ENCODE data around the gene HGF. TPM values are rescaled to one million over a fixed set of nuclear protein-coding genes. Genes with fewer than 3 reads are reported as not detected.

The HGF gene
- total RNA-seq, 4 donors from 2014 or later = 1.2 to 2.2 (median 1.8) TPM

DNA sequence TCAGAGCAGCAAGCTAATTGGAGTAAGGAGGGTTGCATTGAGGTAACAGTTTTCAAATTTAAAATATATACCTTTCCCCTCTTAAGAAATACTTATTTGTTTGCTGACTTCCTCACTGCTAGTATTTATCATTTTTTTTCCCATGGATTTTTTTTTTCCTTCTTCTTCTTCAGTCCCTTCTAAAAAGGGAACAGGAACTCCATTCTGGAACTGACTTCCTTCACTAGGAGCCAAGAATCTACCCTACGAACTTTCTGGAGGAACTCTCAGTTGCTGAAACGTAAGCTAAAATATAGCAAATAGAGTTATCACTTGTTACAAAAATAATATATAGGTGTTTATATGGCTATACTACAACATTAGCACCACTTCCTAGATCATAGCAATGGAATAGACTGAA lies 95.4 kb downstream of the HGF start:
- no peaks in the 10 kb centered on the region for H3K4me1 ChIP-seq
- H3K36me3 ChIP-seq = no peaks in the 10 kb centered on the region
- no peak overlapping the region for H3K27ac ChIP-seq
- H3K4me3 ChIP-seq = no peak overlapping the region
- intact Hi-C loops (cut with DNase I; ENCODE audit: low total_unique reads) = no loop called here
- no peaks in the 10 kb centered on the region for H3K9me3 ChIP-seq
- WGBS, 2 donors (ENCODE audit: low coverage in 1 of 2) = 54 to 61% methylated on average over 2 of the region's 2 CpGs
- in situ Hi-C loops (cut with MboI; ENCODE audit: low pct_ligation_motif_present in 1 of 4, low pct_unique_long_range_greater_than_20kb in 1 of 4, low sequenced_read_pairs in 3 of 4) = no loop called here
- no peak for DNase-seq
- TF ChIP-seq POLR2AphosphoS5 (IDR thresholded peaks at IDR 0.05) (no peak), POLR2A (IDR thresholded peaks at IDR 0.05) (no peak), EP300 (IDR thresholded peaks at IDR 0.05; ENCODE audit: low read depth) (no peak), CTCF (IDR thresholded peaks at IDR 0.05) (no peak)
- H3K27me3 ChIP-seq = no peaks in the 10 kb centered on the region

DNA sequence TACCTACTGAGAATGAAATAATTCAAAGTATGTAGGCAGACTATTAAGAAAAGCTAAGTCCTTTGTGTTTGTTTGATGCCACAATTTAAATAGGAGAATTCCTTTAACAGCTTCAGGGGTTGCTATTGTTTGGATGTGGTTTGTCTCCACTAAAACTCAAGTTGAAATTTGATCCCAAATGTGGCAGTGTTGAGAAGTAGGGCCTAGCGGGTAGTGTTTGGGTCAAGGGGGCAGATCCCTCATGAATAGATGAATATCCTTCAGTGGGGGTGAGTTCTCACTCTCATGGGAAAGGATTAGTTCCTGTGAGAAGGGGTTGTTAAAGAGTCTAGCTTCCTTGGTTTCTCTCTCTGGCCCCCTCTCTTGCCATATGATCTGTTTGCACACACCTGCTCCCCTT lies 97.0 kb downstream of the HGF start:
- Histone ChIP-seq H3K9me3 (no peaks in the 10 kb centered on the region), H3K27ac (no peak overlapping the region), H3K4me1 (no peaks in the 10 kb centered on the region), H3K4me3 (no peak overlapping the region), H3K36me3 (no peaks in the 10 kb centered on the region), H3K27me3 (no peaks in the 10 kb centered on the region)
- TF ChIP-seq POLR2A (IDR thresholded peaks at IDR 0.05) = no peak
- TF ChIP-seq POLR2AphosphoS5 (IDR thresholded peaks at IDR 0.05) = no peak
- TF ChIP-seq EP300 (IDR thresholded peaks at IDR 0.05; ENCODE audit: low read depth) = no peak
- no peak for TF ChIP-seq CTCF (IDR thresholded peaks at IDR 0.05)
- WGBS, 2 donors (ENCODE audit: low coverage in 1 of 2) = 80 to 90% methylated on average over 1 of the region's 1 CpG
- in situ Hi-C loops (cut with MboI; ENCODE audit: low pct_ligation_motif_present in 1 of 4, low pct_unique_long_range_greater_than_20kb in 1 of 4, low sequenced_read_pairs in 3 of 4) (no loop called here), intact Hi-C loops (cut with DNase I; ENCODE audit: low total_unique reads) (no loop called here)
- no peak for DNase-seq

- no peaks in the 10 kb centered on the region for H3K4me1 ChIP-seq
- no peaks in the 10 kb centered on the region for H3K9me3 ChIP-seq
- in situ Hi-C loops (cut with MboI; ENCODE audit: low pct_ligation_motif_present in 1 of 4, low pct_unique_long_range_greater_than_20kb in 1 of 4, low sequenced_read_pairs in 3 of 4) = no loop called here
- 52 to 74% methylated on average over 3 of the region's 3 CpGs for WGBS, 2 donors (ENCODE audit: low coverage in 1 of 2)
- no peak overlapping the region for H3K27ac ChIP-seq
- no peak for TF ChIP-seq CTCF (IDR thresholded peaks at IDR 0.05)
- no peak for TF ChIP-seq EP300 (IDR thresholded peaks at IDR 0.05; ENCODE audit: low read depth)
- TF ChIP-seq POLR2AphosphoS5 (IDR thresholded peaks at IDR 0.05) = no peak
- TF ChIP-seq POLR2A (IDR thresholded peaks at IDR 0.05) = no peak
- DNase-seq = no peak
- no peaks in the 10 kb centered on the region for H3K36me3 ChIP-seq
- no peak overlapping the region for H3K4me3 ChIP-seq
- intact Hi-C loops (cut with DNase I; ENCODE audit: low total_unique reads) = no loop called here
- no peaks in the 10 kb centered on the region for H3K27me3 ChIP-seq
Measured at GRCh38 chr7:81669476-81670105, 100.3 kb downstream of the HGF start.

DNA sequence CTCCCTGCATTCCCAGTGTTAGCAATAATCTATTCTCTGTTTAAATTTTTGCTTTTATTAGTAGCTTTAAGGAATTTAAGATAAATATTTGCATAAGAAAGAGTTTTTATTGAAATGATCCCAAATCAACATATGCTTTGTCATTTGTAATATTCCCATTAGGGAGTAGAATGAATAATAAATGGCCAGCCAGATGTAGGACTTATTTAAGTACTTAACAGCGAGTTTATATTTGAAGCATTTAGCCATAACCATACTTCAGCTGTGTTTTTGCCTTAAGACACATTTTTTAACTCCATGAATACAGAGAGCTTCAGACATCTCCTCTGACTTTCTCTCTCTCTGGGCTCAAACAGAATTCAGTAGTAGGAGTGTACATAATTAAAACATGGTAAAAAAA lies 103.6 kb downstream of the HGF start:
- no peaks in the 10 kb centered on the region for H3K4me1 ChIP-seq
- no peaks in the 10 kb centered on the region for H3K27me3 ChIP-seq
- H3K9me3 ChIP-seq = no peaks in the 10 kb centered on the region
- TF ChIP-seq POLR2A (IDR thresholded peaks at IDR 0.05) (no peak), CTCF (IDR thresholded peaks at IDR 0.05) (no peak), EP300 (IDR thresholded peaks at IDR 0.05; ENCODE audit: low read depth) (no peak), POLR2AphosphoS5 (IDR thresholded peaks at IDR 0.05) (no peak)
- in situ Hi-C loops (cut with MboI; ENCODE audit: low pct_ligation_motif_present in 1 of 4, low pct_unique_long_range_greater_than_20kb in 1 of 4, low sequenced_read_pairs in 3 of 4) (no loop called here), intact Hi-C loops (cut with DNase I; ENCODE audit: low total_unique reads) (no loop called here)
- H3K27ac ChIP-seq = no peak overlapping the region
- no peaks in the 10 kb centered on the region for H3K36me3 ChIP-seq
- no peak overlapping the region for H3K4me3 ChIP-seq
- WGBS, 2 donors (ENCODE audit: low coverage in 1 of 2) = 47 to 61% methylated on average over 1 of the region's 1 CpG
- DNase-seq = no peak
